ENCODE results near the gene RUVBL2.
A peak's percentile ranks its signal among the peaks of the same experiment; 100 is the strongest.

RUVBL2 gene

GRCh38 chr19:48991873-48992580, 1.7 kb upstream of the RUVBL2 start:
- Histone ChIP-seq H3K36me3 (ENCODE audit: control insufficient read depth, insufficient read depth, low read length) (peaks cover 28% of the 10 kb centered on the region), H3K27ac (ENCODE audit: low read depth, low read length) (peak overlapping the region; percentile 49; the same call in 1 of the 2 replicates), H3K4me3 (ENCODE audit: low read depth, low read length) (peak overlapping the region; percentile 98), H3K27me3 (ENCODE audit: control insufficient read depth, insufficient read depth, low read length) (no peaks in the 10 kb centered on the region), H3K4me1 (ENCODE audit: control insufficient read depth, insufficient read depth, low read length) (peaks cover 16% of the 10 kb centered on the region; the same call in 1 of the 2 replicates), H3K9me3 (ENCODE audit: control insufficient read depth, insufficient read depth, low read depth, low read length) (no peaks in the 10 kb centered on the region), H3K9ac (ENCODE audit: low read length) (peak overlapping the region; percentile 81)

- peak overlapping the region; percentile 98 for H3K4me3 ChIP-seq (ENCODE audit: low read depth, low read length)
- H3K9me3 ChIP-seq (ENCODE audit: control insufficient read depth, insufficient read depth, low read depth, low read length), result no peaks in the 10 kb centered on the region
- peak overlapping the region; percentile 81 for H3K9ac ChIP-seq (ENCODE audit: low read length)
- peak overlapping the region; percentile 56; the same call in 1 of the 2 replicates for H3K27ac ChIP-seq (ENCODE audit: low read depth, low read length)
- peaks cover 23% of the 10 kb centered on the region for H3K36me3 ChIP-seq (ENCODE audit: control insufficient read depth, insufficient read depth, low read length)
- H3K4me1 ChIP-seq (ENCODE audit: control insufficient read depth, insufficient read depth, low read length), result peaks cover 16% of the 10 kb centered on the region; the same call in 1 of the 2 replicates
- H3K27me3 ChIP-seq (ENCODE audit: control insufficient read depth, insufficient read depth, low read length), result no peaks in the 10 kb centered on the region
Measured at GRCh38 chr19:48992581-48993174, 1.0 kb upstream of the RUVBL2 start.

GRCh38 chr19:48994035-48994386, 324 bp downstream of the RUVBL2 start:
- peaks cover 13% of the 10 kb centered on the region for H3K36me3 ChIP-seq (ENCODE audit: control insufficient read depth, insufficient read depth, low read length)
- H3K9ac ChIP-seq (ENCODE audit: low read length), result peak overlapping the region; percentile 70
- no peaks in the 10 kb centered on the region for H3K9me3 ChIP-seq (ENCODE audit: control insufficient read depth, insufficient read depth, low read depth, low read length)
- peaks cover 16% of the 10 kb centered on the region; the same call in 1 of the 2 replicates for H3K4me1 ChIP-seq (ENCODE audit: control insufficient read depth, insufficient read depth, low read length)
- H3K27me3 ChIP-seq (ENCODE audit: control insufficient read depth, insufficient read depth, low read length), result no peaks in the 10 kb centered on the region
- no peak overlapping the region; the same call in 1 of the 2 replicates for H3K27ac ChIP-seq (ENCODE audit: low read depth, low read length)
- H3K4me3 ChIP-seq (ENCODE audit: low read depth, low read length), result peak overlapping the region; percentile 98

GRCh38 chr19:48997972-48998371, 4.3 kb downstream of the RUVBL2 start:
- no peaks in the 10 kb centered on the region for H3K27me3 ChIP-seq (ENCODE audit: control insufficient read depth, insufficient read depth, low read length)
- H3K9ac ChIP-seq (ENCODE audit: low read length), result no peak overlapping the region
- H3K27ac ChIP-seq (ENCODE audit: low read depth, low read length), result no peak overlapping the region
- no peaks in the 10 kb centered on the region for H3K9me3 ChIP-seq (ENCODE audit: control insufficient read depth, insufficient read depth, low read depth, low read length)
- peaks cover 9% of the 10 kb centered on the region; the same call in 1 of the 2 replicates for H3K4me1 ChIP-seq (ENCODE audit: control insufficient read depth, insufficient read depth, low read length)
- peaks cover 11% of the 10 kb centered on the region for H3K36me3 ChIP-seq (ENCODE audit: control insufficient read depth, insufficient read depth, low read length)
- H3K4me3 ChIP-seq (ENCODE audit: low read depth, low read length), result no peak overlapping the region

GRCh38 chr19:48999481-49000325, 6.0 kb downstream of the RUVBL2 start:
- Histone ChIP-seq H3K36me3 (ENCODE audit: control insufficient read depth, insufficient read depth, low read length) (peaks cover 28% of the 10 kb centered on the region), H3K9ac (ENCODE audit: low read length) (no peak overlapping the region), H3K27me3 (ENCODE audit: control insufficient read depth, insufficient read depth, low read length) (no peaks in the 10 kb centered on the region), H3K4me1 (ENCODE audit: control insufficient read depth, insufficient read depth, low read length) (peaks cover 6% of the 10 kb centered on the region; the same call in 1 of the 2 replicates), H3K4me3 (ENCODE audit: low read depth, low read length) (no peak overlapping the region), H3K9me3 (ENCODE audit: control insufficient read depth, insufficient read depth, low read depth, low read length) (no peaks in the 10 kb centered on the region), H3K27ac (ENCODE audit: low read depth, low read length) (no peak overlapping the region)

- no peaks in the 10 kb centered on the region for H3K27me3 ChIP-seq (ENCODE audit: control insufficient read depth, insufficient read depth, low read length)
- no peaks in the 10 kb centered on the region for H3K9me3 ChIP-seq (ENCODE audit: control insufficient read depth, insufficient read depth, low read depth, low read length)
- no peak overlapping the region for H3K9ac ChIP-seq (ENCODE audit: low read length)
- H3K27ac ChIP-seq (ENCODE audit: low read depth, low read length), result no peak overlapping the region
- H3K4me1 ChIP-seq (ENCODE audit: control insufficient read depth, insufficient read depth, low read length), result peaks cover 6% of the 10 kb centered on the region; the same call in 1 of the 2 replicates
- H3K36me3 ChIP-seq (ENCODE audit: control insufficient read depth, insufficient read depth, low read length), result peaks cover 57% of the 10 kb centered on the region
- H3K4me3 ChIP-seq (ENCODE audit: low read depth, low read length), result no peak overlapping the region
Measured at GRCh38 chr19:49004133-49004532, 10.4 kb downstream of the RUVBL2 start.

GRCh38 chr19:49004964-49005614, 11.4 kb downstream of the RUVBL2 start:
- H3K36me3 ChIP-seq (ENCODE audit: control insufficient read depth, insufficient read depth, low read length), result peaks cover 66% of the 10 kb centered on the region
- H3K27ac ChIP-seq (ENCODE audit: low read depth, low read length), result no peak overlapping the region
- no peak overlapping the region for H3K9ac ChIP-seq (ENCODE audit: low read length)
- no peaks in the 10 kb centered on the region for H3K4me1 ChIP-seq (ENCODE audit: control insufficient read depth, insufficient read depth, low read length)
- H3K4me3 ChIP-seq (ENCODE audit: low read depth, low read length), result no peak overlapping the region
- H3K27me3 ChIP-seq (ENCODE audit: control insufficient read depth, insufficient read depth, low read length), result no peaks in the 10 kb centered on the region
- no peaks in the 10 kb centered on the region for H3K9me3 ChIP-seq (ENCODE audit: control insufficient read depth, insufficient read depth, low read depth, low read length)

- H3K27ac ChIP-seq (ENCODE audit: low read depth, low read length), result no peak overlapping the region
- no peaks in the 10 kb centered on the region for H3K27me3 ChIP-seq (ENCODE audit: control insufficient read depth, insufficient read depth, low read length)
- H3K36me3 ChIP-seq (ENCODE audit: control insufficient read depth, insufficient read depth, low read length), result peaks cover 79% of the 10 kb centered on the region
- no peaks in the 10 kb centered on the region for H3K9me3 ChIP-seq (ENCODE audit: control insufficient read depth, insufficient read depth, low read depth, low read length)
- H3K4me1 ChIP-seq (ENCODE audit: control insufficient read depth, insufficient read depth, low read length), result no peaks in the 10 kb centered on the region
- no peak overlapping the region for H3K9ac ChIP-seq (ENCODE audit: low read length)
- no peak overlapping the region for H3K4me3 ChIP-seq (ENCODE audit: low read depth, low read length)
Measured at GRCh38 chr19:49006905-49007304, 13.2 kb downstream of the RUVBL2 start.

- Histone ChIP-seq H3K4me1 (ENCODE audit: control insufficient read depth, insufficient read depth, low read length) (no peaks in the 10 kb centered on the region), H3K9me3 (ENCODE audit: control insufficient read depth, insufficient read depth, low read depth, low read length) (no peaks in the 10 kb centered on the region), H3K4me3 (ENCODE audit: low read depth, low read length) (no peak overlapping the region), H3K9ac (ENCODE audit: low read length) (no peak overlapping the region), H3K27me3 (ENCODE audit: control insufficient read depth, insufficient read depth, low read length) (no peaks in the 10 kb centered on the region), H3K27ac (ENCODE audit: low read depth, low read length) (no peak overlapping the region), H3K36me3 (ENCODE audit: control insufficient read depth, insufficient read depth, low read length) (peaks cover 80% of the 10 kb centered on the region)
Measured at GRCh38 chr19:49009828-49010227, 16.1 kb downstream of the RUVBL2 start.

- H3K36me3 ChIP-seq (ENCODE audit: control insufficient read depth, insufficient read depth, low read length), result peaks cover 80% of the 10 kb centered on the region
Measured at GRCh38 chr19:49010453-49010852, 16.8 kb downstream of the RUVBL2 start.

More at GRCh38 chr19:49010453-49010852, 16.8 kb downstream of the RUVBL2 start:
- Histone ChIP-seq H3K4me1 (ENCODE audit: control insufficient read depth, insufficient read depth, low read length) (no peaks in the 10 kb centered on the region), H3K9me3 (ENCODE audit: control insufficient read depth, insufficient read depth, low read depth, low read length) (no peaks in the 10 kb centered on the region), H3K4me3 (ENCODE audit: low read depth, low read length) (no peak overlapping the region), H3K27ac (ENCODE audit: low read depth, low read length) (no peak overlapping the region), H3K9ac (ENCODE audit: low read length) (no peak overlapping the region), H3K27me3 (ENCODE audit: control insufficient read depth, insufficient read depth, low read length) (no peaks in the 10 kb centered on the region)

Data from HUES6 (cell line).